ENCODE results near the gene GMDS. TPM values are rescaled to one million over a fixed set of nuclear protein-coding genes. Genes with fewer than 3 reads are reported as not detected.

The GMDS gene
- total RNA-seq, 2 donors from 2014 or later, result 19.6 to 36.3 TPM

DNA sequence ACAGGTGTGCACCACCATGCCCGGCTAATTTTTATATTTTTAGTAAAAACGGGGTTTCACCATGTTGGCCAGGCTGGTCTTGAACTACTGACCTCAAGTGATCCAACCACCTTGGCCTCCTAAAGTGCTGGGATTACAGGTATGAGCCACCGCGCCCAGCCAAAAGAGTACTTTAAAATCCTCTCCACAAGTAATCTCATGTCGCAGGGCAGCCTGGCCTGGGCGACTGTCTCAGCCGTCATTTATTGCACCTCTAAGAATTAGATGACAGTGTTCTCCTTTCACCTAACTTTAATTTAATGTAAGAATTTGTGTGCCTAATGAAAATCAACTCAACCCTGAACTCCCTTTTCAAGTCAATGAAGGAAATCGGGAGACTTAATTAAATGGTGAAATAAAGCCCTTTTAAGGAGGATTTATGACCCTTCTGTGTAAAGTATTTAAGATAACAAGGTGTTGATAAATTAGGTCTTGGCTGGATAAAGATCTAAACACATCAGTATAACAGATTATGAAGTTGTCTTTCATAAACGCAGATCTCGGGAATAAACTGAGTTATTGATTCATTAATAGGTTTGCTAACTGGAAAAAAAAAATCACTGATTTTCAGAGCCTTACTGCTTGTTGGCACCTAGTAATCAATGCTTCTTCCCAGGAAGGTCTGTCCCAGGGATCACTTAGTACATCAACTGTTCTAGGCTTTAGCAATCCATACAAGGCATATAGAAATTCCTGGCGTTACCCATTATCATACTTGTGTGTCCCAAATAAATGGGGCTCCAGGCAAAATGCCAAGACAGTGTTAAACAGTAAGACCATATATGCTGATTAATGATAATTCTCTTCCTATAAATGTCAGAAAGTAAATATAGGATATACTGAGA is 209.3 kb downstream of the GMDS start:
- no peak overlapping the region for H3K4me3 Mint-ChIP-seq
- no peaks in the 10 kb centered on the region for H3K36me3 Mint-ChIP-seq (ENCODE audit: low read depth)
- H3K27me3 Mint-ChIP-seq, result no peaks in the 10 kb centered on the region

GRCh38 chr6:2035046-2035445 is 210.4 kb downstream of the GMDS start:
- Mint-ChIP-seq H3K4me1 (no peaks in the 10 kb centered on the region), H3K36me3 (ENCODE audit: low read depth) (no peaks in the 10 kb centered on the region), H3K4me3 (no peak overlapping the region), H3K9me3 (no peaks in the 10 kb centered on the region), H3K27me3 (no peaks in the 10 kb centered on the region), H3K27ac (no peak overlapping the region)
- ATAC-seq (replicated peaks), result no peak

More for the DNA sequence above, 209.3 kb downstream of the GMDS start:
- Mint-ChIP-seq H3K9me3 (no peaks in the 10 kb centered on the region), H3K4me1 (peaks cover 5% of the 10 kb centered on the region), H3K27ac (no peak overlapping the region)
- no peak for ATAC-seq (replicated peaks)

- H3K4me3 Mint-ChIP-seq, result no peak overlapping the region
These were observed 211.1 kb downstream of the GMDS start for GRCh38 chr6:2034256-2034655.

GRCh38 chr6:2033544-2033943 is 211.9 kb downstream of the GMDS start:
- Mint-ChIP-seq H3K27ac (no peak overlapping the region), H3K4me1 (peaks cover 2% of the 10 kb centered on the region), H3K4me3 (no peak overlapping the region), H3K9me3 (no peaks in the 10 kb centered on the region), H3K36me3 (ENCODE audit: low read depth) (no peaks in the 10 kb centered on the region), H3K27me3 (no peaks in the 10 kb centered on the region)
- peak; percentile 56 for ATAC-seq (replicated peaks)

More at GRCh38 chr6:2034256-2034655, 211.1 kb downstream of the GMDS start:
- H3K36me3 Mint-ChIP-seq (ENCODE audit: low read depth), result no peaks in the 10 kb centered on the region
- no peak for ATAC-seq (replicated peaks)
- H3K9me3 Mint-ChIP-seq, result no peaks in the 10 kb centered on the region
- H3K27me3 Mint-ChIP-seq, result no peaks in the 10 kb centered on the region
- no peaks in the 10 kb centered on the region for H3K4me1 Mint-ChIP-seq
- no peak overlapping the region for H3K27ac Mint-ChIP-seq

- Mint-ChIP-seq H3K36me3 (ENCODE audit: low read depth) (no peaks in the 10 kb centered on the region), H3K4me1 (peaks cover 5% of the 10 kb centered on the region), H3K4me3 (no peak overlapping the region), H3K27me3 (no peaks in the 10 kb centered on the region), H3K27ac (no peak overlapping the region), H3K9me3 (no peaks in the 10 kb centered on the region)
- ATAC-seq (replicated peaks), result no peak
These were observed 214.6 kb downstream of the GMDS start for GRCh38 chr6:2030682-2031244.

DNA sequence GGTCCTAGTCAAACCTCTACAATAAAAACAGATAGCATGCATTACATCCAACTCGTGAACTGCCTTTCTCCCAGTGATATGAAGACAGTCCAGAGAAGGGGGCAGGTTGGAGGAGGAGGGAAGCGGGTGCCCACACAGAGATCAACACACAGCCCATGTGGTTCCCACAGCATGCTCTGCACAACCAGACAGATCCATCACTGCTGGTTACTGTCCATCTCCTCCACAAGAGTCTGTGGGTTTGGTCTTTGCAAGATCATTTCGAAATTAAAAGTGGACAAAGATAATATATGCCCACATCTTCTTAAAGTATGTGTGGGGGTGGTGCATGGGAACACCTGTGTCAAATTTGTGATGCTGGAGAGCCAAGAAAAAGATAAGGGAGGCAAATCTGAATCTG is 215.5 kb downstream of the GMDS start:
- ATAC-seq (replicated peaks), result no peak
- Mint-ChIP-seq H3K4me1 (peaks cover 5% of the 10 kb centered on the region), H3K36me3 (ENCODE audit: low read depth) (no peaks in the 10 kb centered on the region), H3K4me3 (no peak overlapping the region), H3K9me3 (no peaks in the 10 kb centered on the region), H3K27me3 (no peaks in the 10 kb centered on the region), H3K27ac (no peak overlapping the region)

GRCh38 chr6:2029130-2029794 is 216.1 kb downstream of the GMDS start:
- no peaks in the 10 kb centered on the region for H3K36me3 Mint-ChIP-seq (ENCODE audit: low read depth)
- no peak overlapping the region for H3K4me3 Mint-ChIP-seq
- H3K27me3 Mint-ChIP-seq, result no peaks in the 10 kb centered on the region
- H3K27ac Mint-ChIP-seq, result no peak overlapping the region
- H3K9me3 Mint-ChIP-seq, result no peaks in the 10 kb centered on the region
- H3K4me1 Mint-ChIP-seq, result peaks cover 5% of the 10 kb centered on the region
- no peak for ATAC-seq (replicated peaks)

DNA sequence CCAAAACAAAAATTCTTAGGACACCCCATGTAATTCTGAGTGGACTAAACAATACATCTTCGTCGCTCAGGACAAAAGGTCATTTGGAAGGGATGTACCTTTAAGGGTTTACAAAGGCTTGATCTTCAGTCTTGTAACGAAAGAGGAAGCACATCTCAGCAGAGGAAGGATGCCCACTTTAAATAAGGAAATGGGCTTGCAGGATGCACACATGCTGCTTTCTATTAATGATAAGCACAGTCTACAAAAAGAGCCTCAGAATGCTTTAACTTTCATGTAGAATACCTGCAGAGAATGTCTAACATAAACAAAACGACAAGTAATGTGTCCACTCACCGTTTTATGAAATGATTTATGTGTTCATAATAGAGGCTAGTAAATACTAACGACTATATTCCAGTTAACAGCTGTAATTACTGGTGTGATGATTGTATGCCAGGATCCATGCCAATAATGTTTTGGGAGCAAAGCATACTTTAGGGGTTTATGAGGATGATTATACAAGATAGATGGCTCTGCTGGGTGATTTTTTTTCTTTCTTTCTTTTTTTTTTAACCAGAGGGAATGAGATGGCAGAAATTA is 216.9 kb downstream of the GMDS start:
- Mint-ChIP-seq H3K9me3 (no peaks in the 10 kb centered on the region), H3K27ac (no peak overlapping the region), H3K4me1 (peaks cover 5% of the 10 kb centered on the region), H3K4me3 (no peak overlapping the region), H3K27me3 (no peaks in the 10 kb centered on the region), H3K36me3 (ENCODE audit: low read depth) (no peaks in the 10 kb centered on the region)
- no peak for ATAC-seq (replicated peaks)

DNA sequence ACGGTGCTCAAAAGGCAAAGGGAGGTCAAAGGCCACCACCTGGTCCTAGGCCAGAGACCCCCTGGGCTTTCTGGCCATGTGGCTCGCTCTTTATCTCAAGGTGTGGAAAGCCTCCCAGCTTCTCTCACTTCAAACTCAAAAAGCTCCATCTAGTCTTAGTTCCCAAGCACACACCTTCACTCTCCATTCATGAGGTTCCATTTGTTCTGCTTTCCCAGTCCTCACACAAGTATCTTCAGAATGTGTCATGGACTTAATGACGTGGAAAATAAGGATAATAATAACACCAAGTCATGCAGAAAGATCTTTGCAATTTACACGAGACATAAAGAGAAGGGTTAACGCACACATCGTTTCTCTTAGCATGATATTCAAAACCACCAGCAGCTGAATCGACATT is 219.3 kb downstream of the GMDS start:
- Mint-ChIP-seq H3K9me3 (no peaks in the 10 kb centered on the region), H3K36me3 (ENCODE audit: low read depth) (no peaks in the 10 kb centered on the region), H3K27ac (no peak overlapping the region), H3K4me1 (peaks cover 5% of the 10 kb centered on the region), H3K27me3 (no peaks in the 10 kb centered on the region), H3K4me3 (no peak overlapping the region)
- no peak for ATAC-seq (replicated peaks)

- Mint-ChIP-seq H3K36me3 (ENCODE audit: low read depth) (no peaks in the 10 kb centered on the region), H3K27me3 (no peaks in the 10 kb centered on the region), H3K9me3 (no peaks in the 10 kb centered on the region), H3K4me1 (no peaks in the 10 kb centered on the region), H3K4me3 (no peak overlapping the region), H3K27ac (no peak overlapping the region)
- ATAC-seq (replicated peaks), result no peak
These were observed 223.7 kb downstream of the GMDS start for GRCh38 chr6:2021713-2022125.

- Mint-ChIP-seq H3K27me3 (no peaks in the 10 kb centered on the region), H3K4me3 (no peak overlapping the region), H3K9me3 (no peaks in the 10 kb centered on the region), H3K27ac (no peak overlapping the region), H3K4me1 (no peaks in the 10 kb centered on the region), H3K36me3 (ENCODE audit: low read depth) (no peaks in the 10 kb centered on the region)
- no peak for ATAC-seq (replicated peaks)
These were observed 224.5 kb downstream of the GMDS start for GRCh38 chr6:2020909-2021308.

GRCh38 chr6:2019051-2019450 is 226.4 kb downstream of the GMDS start:
- ATAC-seq (replicated peaks), result no peak
- Mint-ChIP-seq H3K27me3 (no peaks in the 10 kb centered on the region), H3K9me3 (peaks cover 12% of the 10 kb centered on the region), H3K36me3 (ENCODE audit: low read depth) (peaks cover 9% of the 10 kb centered on the region), H3K27ac (no peak overlapping the region), H3K4me3 (no peak overlapping the region), H3K4me1 (no peaks in the 10 kb centered on the region)

DNA sequence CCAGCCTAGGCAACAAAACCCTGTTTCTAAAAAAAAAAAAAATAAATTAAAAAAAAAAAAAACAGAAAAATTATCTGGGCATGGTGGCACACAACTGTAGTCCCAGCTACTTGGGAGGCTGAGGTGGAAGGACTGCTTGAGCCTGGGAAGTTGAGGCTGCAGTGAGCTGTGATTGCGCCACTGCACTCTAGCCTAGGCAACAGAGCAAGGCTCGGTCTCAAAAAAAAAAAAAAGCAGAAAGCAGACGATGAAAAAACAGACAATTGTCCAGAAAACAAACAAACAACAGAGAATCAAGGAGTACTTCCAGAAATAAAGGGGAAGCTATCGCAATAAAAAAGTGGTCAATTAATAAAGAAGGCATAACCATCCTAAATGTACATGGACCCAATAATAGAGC is 229.4 kb downstream of the GMDS start:
- Mint-ChIP-seq H3K9me3 (peaks cover 12% of the 10 kb centered on the region), H3K4me3 (no peak overlapping the region), H3K36me3 (ENCODE audit: low read depth) (peaks cover 9% of the 10 kb centered on the region), H3K27me3 (no peaks in the 10 kb centered on the region), H3K4me1 (no peaks in the 10 kb centered on the region), H3K27ac (no peak overlapping the region)
- no peak for ATAC-seq (replicated peaks)

- H3K36me3 Mint-ChIP-seq (ENCODE audit: low read depth), result no peaks in the 10 kb centered on the region
- no peaks in the 10 kb centered on the region for H3K9me3 Mint-ChIP-seq
- no peak for ATAC-seq (replicated peaks)
- H3K4me1 Mint-ChIP-seq, result no peaks in the 10 kb centered on the region
- H3K27ac Mint-ChIP-seq, result no peak overlapping the region
- H3K27me3 Mint-ChIP-seq, result no peaks in the 10 kb centered on the region
- no peak overlapping the region for H3K4me3 Mint-ChIP-seq
These were observed 236.9 kb downstream of the GMDS start for GRCh38 chr6:2008383-2008976.
